Measurements from ENCODE around the gene LATS2.

The LATS2 gene

GRCh38 chr13:21012211-21012610, 49.2 kb downstream of the LATS2 start:
- no peaks in the 10 kb centered on the region for H3K27me3 ChIP-seq (ENCODE audit: low read depth, low read length)
- no peaks in the 10 kb centered on the region for H3K4me1 ChIP-seq (ENCODE audit: low read length)
- no peaks in the 10 kb centered on the region for H4K20me1 ChIP-seq (ENCODE audit: insufficient read depth, low read length)
- H3K4me2 ChIP-seq (ENCODE audit: low read length), result no peak overlapping the region
- no peak overlapping the region for H3K4me3 ChIP-seq (ENCODE audit: low read length)
- H3K36me3 ChIP-seq (replicated peaks; ENCODE audit: low read depth, low read length), result no peaks in the 10 kb centered on the region
- no peak overlapping the region for H2AFZ ChIP-seq (ENCODE audit: low read depth, low read length)
- TF ChIP-seq CTCF (IDR thresholded peaks at IDR 0.05; ENCODE audit: low read depth, low read length), result no peak
- TF ChIP-seq EZH2phosphoT487 (IDR thresholded peaks at IDR 0.05; ENCODE audit: low read depth), result no peak
- H3K9ac ChIP-seq (ENCODE audit: low read length), result no peak overlapping the region
- no peak overlapping the region for H3K27ac ChIP-seq (ENCODE audit: low read length)
- H3K79me2 ChIP-seq (ENCODE audit: low read length), result no peaks in the 10 kb centered on the region
- H3K9me3 ChIP-seq (ENCODE audit: insufficient read depth, low read length), result no peaks in the 10 kb centered on the region

- Histone ChIP-seq H3K79me2 (ENCODE audit: low read length) (no peaks in the 10 kb centered on the region), H2AFZ (ENCODE audit: low read depth, low read length) (no peak overlapping the region)
These were observed 50.0 kb downstream of the LATS2 start for GRCh38 chr13:21011378-21011777.

GRCh38 chr13:21010621-21011020, 50.8 kb downstream of the LATS2 start:
- no peaks in the 10 kb centered on the region for H3K4me1 ChIP-seq (ENCODE audit: low read length)
- H3K9me3 ChIP-seq (ENCODE audit: insufficient read depth, low read length), result no peaks in the 10 kb centered on the region
- no peak overlapping the region for H3K4me3 ChIP-seq (ENCODE audit: low read length)
- H2AFZ ChIP-seq (ENCODE audit: low read depth, low read length), result no peak overlapping the region
- H4K20me1 ChIP-seq (ENCODE audit: insufficient read depth, low read length), result no peaks in the 10 kb centered on the region; the same call in 1 of the 2 replicates
- no peak overlapping the region for H3K9ac ChIP-seq (ENCODE audit: low read length)
- no peaks in the 10 kb centered on the region for H3K27me3 ChIP-seq (ENCODE audit: low read depth, low read length)
- no peaks in the 10 kb centered on the region for H3K79me2 ChIP-seq (ENCODE audit: low read length)
- TF ChIP-seq EZH2phosphoT487 (IDR thresholded peaks at IDR 0.05; ENCODE audit: low read depth) (no peak), CTCF (IDR thresholded peaks at IDR 0.05; ENCODE audit: low read depth, low read length) (no peak)
- H3K36me3 ChIP-seq (replicated peaks; ENCODE audit: low read depth, low read length), result no peaks in the 10 kb centered on the region
- no peak overlapping the region for H3K27ac ChIP-seq (ENCODE audit: low read length)
- no peak overlapping the region for H3K4me2 ChIP-seq (ENCODE audit: low read length)

More at GRCh38 chr13:21011378-21011777, 50.0 kb downstream of the LATS2 start:
- Histone ChIP-seq H3K4me2 (ENCODE audit: low read length) (no peak overlapping the region), H3K4me1 (ENCODE audit: low read length) (no peaks in the 10 kb centered on the region), H3K9me3 (ENCODE audit: insufficient read depth, low read length) (no peaks in the 10 kb centered on the region), H3K4me3 (ENCODE audit: low read length) (no peak overlapping the region), H3K36me3 (replicated peaks; ENCODE audit: low read depth, low read length) (no peaks in the 10 kb centered on the region), H3K9ac (ENCODE audit: low read length) (no peak overlapping the region), H4K20me1 (ENCODE audit: insufficient read depth, low read length) (no peaks in the 10 kb centered on the region; the same call in 1 of the 2 replicates), H3K27ac (ENCODE audit: low read length) (no peak overlapping the region), H3K27me3 (ENCODE audit: low read depth, low read length) (no peaks in the 10 kb centered on the region)
- TF ChIP-seq CTCF (IDR thresholded peaks at IDR 0.05; ENCODE audit: low read depth, low read length) (no peak), EZH2phosphoT487 (IDR thresholded peaks at IDR 0.05; ENCODE audit: low read depth) (no peak)

- no peak overlapping the region for H3K4me3 ChIP-seq (ENCODE audit: low read length)
These were observed 52.4 kb downstream of the LATS2 start for GRCh38 chr13:21009036-21009435.

More at GRCh38 chr13:21009036-21009435, 52.4 kb downstream of the LATS2 start:
- Histone ChIP-seq H2AFZ (ENCODE audit: low read depth, low read length) (no peak overlapping the region), H3K27me3 (ENCODE audit: low read depth, low read length) (no peaks in the 10 kb centered on the region), H3K36me3 (replicated peaks; ENCODE audit: low read depth, low read length) (no peaks in the 10 kb centered on the region), H4K20me1 (ENCODE audit: insufficient read depth, low read length) (no peaks in the 10 kb centered on the region; the same call in 1 of the 2 replicates), H3K27ac (ENCODE audit: low read length) (no peak overlapping the region), H3K79me2 (ENCODE audit: low read length) (no peaks in the 10 kb centered on the region), H3K4me1 (ENCODE audit: low read length) (no peaks in the 10 kb centered on the region), H3K9me3 (ENCODE audit: insufficient read depth, low read length) (no peaks in the 10 kb centered on the region), H3K9ac (ENCODE audit: low read length) (no peak overlapping the region), H3K4me2 (ENCODE audit: low read length) (no peak overlapping the region)
- TF ChIP-seq EZH2phosphoT487 (IDR thresholded peaks at IDR 0.05; ENCODE audit: low read depth), result no peak
- no peak for TF ChIP-seq CTCF (IDR thresholded peaks at IDR 0.05; ENCODE audit: low read depth, low read length)
